ENCODE data around the gene TMC6.
A peak's percentile ranks its signal among the peaks of the same experiment; 100 is the strongest.

GRCh38 chr17:78127239-78127887 lies 1.2 kb downstream of the TMC6 start:
- TF ChIP-seq, protein P1, sequence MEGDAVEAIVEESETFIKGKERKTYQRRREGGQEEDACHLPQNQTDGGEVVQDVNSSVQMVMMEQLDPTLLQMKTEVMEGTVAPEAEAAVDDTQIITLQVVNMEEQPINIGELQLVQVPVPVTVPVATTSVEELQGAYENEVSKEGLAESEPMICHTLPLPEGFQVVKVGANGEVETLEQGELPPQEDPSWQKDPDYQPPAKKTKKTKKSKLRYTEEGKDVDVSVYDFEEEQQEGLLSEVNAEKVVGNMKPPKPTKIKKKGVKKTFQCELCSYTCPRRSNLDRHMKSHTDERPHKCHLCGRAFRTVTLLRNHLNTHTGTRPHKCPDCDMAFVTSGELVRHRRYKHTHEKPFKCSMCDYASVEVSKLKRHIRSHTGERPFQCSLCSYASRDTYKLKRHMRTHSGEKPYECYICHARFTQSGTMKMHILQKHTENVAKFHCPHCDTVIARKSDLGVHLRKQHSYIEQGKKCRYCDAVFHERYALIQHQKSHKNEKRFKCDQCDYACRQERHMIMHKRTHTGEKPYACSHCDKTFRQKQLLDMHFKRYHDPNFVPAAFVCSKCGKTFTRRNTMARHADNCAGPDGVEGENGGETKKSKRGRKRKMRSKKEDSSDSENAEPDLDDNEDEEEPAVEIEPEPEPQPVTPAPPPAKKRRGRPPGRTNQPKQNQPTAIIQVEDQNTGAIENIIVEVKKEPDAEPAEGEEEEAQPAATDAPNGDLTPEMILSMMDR (conservative IDR thresholded peaks at IDR 0.05): no peak
- peak; percentile 66; the same call in 1 of the 2 replicates for TF ChIP-seq ZFX (IDR thresholded peaks at IDR 0.05)
